Kidney (tissue), 22 donors: ENCODE data around the gene GPRASP1. TPM values are rescaled to one million over a fixed set of nuclear protein-coding genes. Genes with fewer than 3 reads are reported as not detected.
A peak's percentile ranks its signal among the peaks of the same experiment; 100 is the strongest.

Experiments
- DNase-seq, 5 donors: peaks; one replicate each; pipeline ENCODE4 v3.0.0-alpha.2; 2013 to 2020
- FAIRE-seq: peaks from 2 replicates; lab custom pipeline; 2012; peaks lifted over from hg19 to GRCh38; lab: Jason Lieb, UNC
- H3K27ac ChIP-seq, 2 donors: one replicate each; pipeline ENCODE4 v1.7.0; 2013; ENCODE audit warnings: low read depth in 2 of 2, low read length in 2 of 2, inconsistent platforms in 1 of 2
- H3K27me3 ChIP-seq: one replicate; pipeline ENCODE4 v1.7.1; 2013; ENCODE audit warnings: low read length, inconsistent platforms; ENCODE audit not compliant: control insufficient read depth, insufficient read depth
- H3K36me3 ChIP-seq, 3 donors: one replicate each; pipeline versions ENCODE4 v1.7.0 to v1.7.1; 2013; ENCODE audit warnings: low read length in 3 of 3, control low read depth in 1 of 3, inconsistent platforms in 1 of 3; ENCODE audit not compliant: insufficient read depth in 3 of 3, control insufficient read depth in 2 of 3
- H3K4me1 ChIP-seq, 3 donors: one replicate each; pipeline versions ENCODE4 v1.7.0 to v1.7.1; 2013; ENCODE audit warnings: low read length in 3 of 3, inconsistent platforms in 1 of 3, low read depth in 1 of 3; ENCODE audit not compliant: control insufficient read depth in 2 of 3, insufficient read depth in 2 of 3
- H3K4me3 ChIP-seq, 3 donors: one replicate each; pipeline versions ENCODE4 v1.7.0 to v1.8.1; 2013; ENCODE audit warnings: low read length in 3 of 3, control low read depth in 1 of 3, inconsistent platforms in 1 of 3
- H3K9ac ChIP-seq, 3 donors: one replicate each; pipeline versions ENCODE4 v1.7.0 to v1.7.1; 2013; ENCODE audit warnings: low read length in 3 of 3, control low read depth in 1 of 3, inconsistent platforms in 1 of 3
- H3K9me3 ChIP-seq, 3 donors: one replicate each; pipeline versions ENCODE4 v1.7.0 to v1.7.1; 2013; ENCODE audit warnings: low read length in 3 of 3, control low read depth in 1 of 3, inconsistent platforms in 1 of 3; ENCODE audit not compliant: control insufficient read depth in 2 of 3, insufficient read depth in 1 of 3
- intact Hi-C: fragments of 100-400 bp; cut with DNase I; formaldehyde crosslinking; loops from one replicate; pipeline ENCODE4 v1.11.1; 2022
- long read RNA-seq, 10 donors: library from polyadenylated mRNA in 1 of 10; unstranded in 1 of 10; transcript quantifications; one replicate each; pipeline ENCODE4 v2.0.0 and lab custom pipeline, GENCODE V29; 2021 to 2026
- polyA plus RNA-seq: library from polyadenylated mRNA; stranded (reverse); fragments of 350-450 nt; fragmentation: Illumina TruSeq; extraction: RNeasy Lipid Tissue Mini Kit (QIAGEN cat#74804); gene quantifications from one replicate; pipeline ENCODE4 v1.2.3, GENCODE V29; 2014; ENCODE audit warnings: low read depth, low replicate concordance; ENCODE audit not compliant: insufficient read depth
- total RNA-seq: library from RNA; stranded (reverse); fragmentation: NEBNext Ultra II Directional; extraction: Animal tissue kit (Norgen Biotek cat#: 25700); gene quantifications from one replicate; pipeline ENCODE4 v1.2.1, GENCODE V29; 2021
- TF ChIP-seq, protein P1 (sequence below): IDR thresholded peaks from 3 replicates; pipeline ENCODE4 v1.5.1; 2012; ENCODE audit warnings: mild to moderate bottlenecking, moderate library complexity, borderline replicate concordance; ENCODE audit not compliant: insufficient read depth; ENCODE audit errors: extremely low read depth
- donor health status: control.
- donor health status: control.
- donor health status: control.
- donor health status: control.
- donor health status: control.
- donor health status: DM: yes; HTN: yes; CAD: no.
- donor health status: Normal renal cell carcinoma (clear cell type).

Gene GPRASP1, protein sequence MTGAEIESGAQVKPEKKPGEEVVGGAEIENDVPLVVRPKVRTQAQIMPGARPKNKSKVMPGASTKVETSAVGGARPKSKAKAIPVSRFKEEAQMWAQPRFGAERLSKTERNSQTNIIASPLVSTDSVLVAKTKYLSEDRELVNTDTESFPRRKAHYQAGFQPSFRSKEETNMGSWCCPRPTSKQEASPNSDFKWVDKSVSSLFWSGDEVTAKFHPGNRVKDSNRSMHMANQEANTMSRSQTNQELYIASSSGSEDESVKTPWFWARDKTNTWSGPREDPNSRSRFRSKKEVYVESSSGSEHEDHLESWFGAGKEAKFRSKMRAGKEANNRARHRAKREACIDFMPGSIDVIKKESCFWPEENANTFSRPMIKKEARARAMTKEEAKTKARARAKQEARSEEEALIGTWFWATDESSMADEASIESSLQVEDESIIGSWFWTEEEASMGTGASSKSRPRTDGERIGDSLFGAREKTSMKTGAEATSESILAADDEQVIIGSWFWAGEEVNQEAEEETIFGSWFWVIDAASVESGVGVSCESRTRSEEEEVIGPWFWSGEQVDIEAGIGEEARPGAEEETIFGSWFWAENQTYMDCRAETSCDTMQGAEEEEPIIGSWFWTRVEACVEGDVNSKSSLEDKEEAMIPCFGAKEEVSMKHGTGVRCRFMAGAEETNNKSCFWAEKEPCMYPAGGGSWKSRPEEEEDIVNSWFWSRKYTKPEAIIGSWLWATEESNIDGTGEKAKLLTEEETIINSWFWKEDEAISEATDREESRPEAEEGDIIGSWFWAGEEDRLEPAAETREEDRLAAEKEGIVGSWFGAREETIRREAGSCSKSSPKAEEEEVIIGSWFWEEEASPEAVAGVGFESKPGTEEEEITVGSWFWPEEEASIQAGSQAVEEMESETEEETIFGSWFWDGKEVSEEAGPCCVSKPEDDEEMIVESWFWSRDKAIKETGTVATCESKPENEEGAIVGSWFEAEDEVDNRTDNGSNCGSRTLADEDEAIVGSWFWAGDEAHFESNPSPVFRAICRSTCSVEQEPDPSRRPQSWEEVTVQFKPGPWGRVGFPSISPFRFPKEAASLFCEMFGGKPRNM (N-terminal part only)
- total RNA-seq (8.1 TPM), polyA plus RNA-seq (4.8 TPM)
- long read RNA-seq, donor 1, full-length matches to known transcripts = 2 of 2 reads
- long read RNA-seq, donor 1, partial matches to known transcripts = 0 of 2 reads
- long read RNA-seq, donor 1, other reads (novel, unspliced or antisense) = 0 of 2 reads
- long read RNA-seq, donor 2 = 0 reads
- long read RNA-seq, donor 3, full-length matches to known transcripts = 1 of 1 reads
- long read RNA-seq, donor 3, partial matches to known transcripts = 0 of 1 reads
- long read RNA-seq, donor 3, other reads (novel, unspliced or antisense) = 0 of 1 reads
- long read RNA-seq, donor 4, full-length matches to known transcripts = 1 of 1 reads
- long read RNA-seq, donor 4, partial matches to known transcripts = 0 of 1 reads
- long read RNA-seq, donor 4, other reads (novel, unspliced or antisense) = 0 of 1 reads
- long read RNA-seq, donor 5 = 0 reads
- long read RNA-seq, donor 6 = 0 reads
- long read RNA-seq, donor 7, full-length matches to known transcripts = 4 of 9 reads
- long read RNA-seq, donor 7, partial matches to known transcripts = 3 of 9 reads
- long read RNA-seq, donor 7, other reads (novel, unspliced or antisense) = 2 of 9 reads
- long read RNA-seq, donor 8 = 0 reads
- long read RNA-seq, donor 9 = 0 reads
- long read RNA-seq, donor 10, full-length matches to known transcripts = 2 of 2 reads
- long read RNA-seq, donor 10, partial matches to known transcripts = 0 of 2 reads
- long read RNA-seq, donor 10, other reads (novel, unspliced or antisense) = 0 of 2 reads

DNA sequence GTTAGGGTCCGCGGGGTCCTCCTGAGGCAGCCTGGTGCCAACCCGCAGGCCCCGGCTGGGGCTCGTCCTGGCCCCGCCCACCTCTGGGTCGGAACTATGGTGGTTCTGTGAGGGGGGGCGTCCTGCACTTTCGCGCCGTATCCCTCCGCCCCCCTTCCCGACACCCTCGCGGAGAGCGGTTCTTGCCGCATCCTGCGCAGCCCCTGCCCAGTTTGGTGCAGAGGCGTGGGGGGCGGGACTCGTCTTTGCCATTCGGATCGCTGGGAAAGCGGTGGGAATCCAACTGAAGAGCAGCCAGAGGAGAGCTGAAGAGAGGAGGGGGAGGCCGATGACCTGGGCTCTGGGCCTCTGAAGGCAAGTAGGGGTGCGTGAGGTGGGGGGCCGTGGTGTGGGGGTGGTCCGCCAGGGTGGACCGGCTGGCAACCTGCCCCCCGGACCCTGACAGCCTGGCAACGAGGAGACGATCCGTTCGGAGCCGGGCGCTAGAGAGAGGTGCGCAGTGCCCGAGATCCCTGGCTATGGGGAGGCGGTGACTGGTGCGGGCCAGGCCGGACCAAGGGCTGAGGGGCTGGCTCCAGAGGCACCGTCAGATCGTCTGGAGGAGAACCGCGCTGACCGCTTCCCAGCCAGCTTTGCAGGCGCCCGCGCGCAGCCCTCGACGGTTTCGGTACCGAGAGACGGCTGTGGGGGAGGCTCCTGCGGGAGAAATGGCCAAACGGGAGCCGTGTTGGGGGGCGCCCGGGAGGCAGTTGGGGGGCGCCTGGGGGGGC is at the start of gene GPRASP1:
TSS of gene GPRASP1 (plus strand) at position 242 of the 770 bp plus-strand sequence. CDS start 2,431 bp downstream, outside the sequence.
- no peak for FAIRE-seq
- Histone ChIP-seq H3K27ac (peak within 1 kb of the TSS; percentile 53 to 57), H3K9me3 (no peaks in the 10 kb centered on the region), H3K27me3 (no peaks in the 10 kb centered on the region), H3K9ac (peak within 1 kb of the TSS in 2 of 3 donors; percentile 42 to 80), H3K4me3 (peak within 1 kb of the TSS; percentile 47 to 79 (median 71)), H3K4me1 (no peaks in the 10 kb centered on the region), H3K36me3 (peaks cover 0 to 3% (median 0%) of the 10 kb centered on the region in 3 donors)
- intact Hi-C loops = no loop called here
- DNase-seq = peak; percentile 70 to 85 (median 82)
- TF ChIP-seq, protein P1, sequence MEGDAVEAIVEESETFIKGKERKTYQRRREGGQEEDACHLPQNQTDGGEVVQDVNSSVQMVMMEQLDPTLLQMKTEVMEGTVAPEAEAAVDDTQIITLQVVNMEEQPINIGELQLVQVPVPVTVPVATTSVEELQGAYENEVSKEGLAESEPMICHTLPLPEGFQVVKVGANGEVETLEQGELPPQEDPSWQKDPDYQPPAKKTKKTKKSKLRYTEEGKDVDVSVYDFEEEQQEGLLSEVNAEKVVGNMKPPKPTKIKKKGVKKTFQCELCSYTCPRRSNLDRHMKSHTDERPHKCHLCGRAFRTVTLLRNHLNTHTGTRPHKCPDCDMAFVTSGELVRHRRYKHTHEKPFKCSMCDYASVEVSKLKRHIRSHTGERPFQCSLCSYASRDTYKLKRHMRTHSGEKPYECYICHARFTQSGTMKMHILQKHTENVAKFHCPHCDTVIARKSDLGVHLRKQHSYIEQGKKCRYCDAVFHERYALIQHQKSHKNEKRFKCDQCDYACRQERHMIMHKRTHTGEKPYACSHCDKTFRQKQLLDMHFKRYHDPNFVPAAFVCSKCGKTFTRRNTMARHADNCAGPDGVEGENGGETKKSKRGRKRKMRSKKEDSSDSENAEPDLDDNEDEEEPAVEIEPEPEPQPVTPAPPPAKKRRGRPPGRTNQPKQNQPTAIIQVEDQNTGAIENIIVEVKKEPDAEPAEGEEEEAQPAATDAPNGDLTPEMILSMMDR = no peak

DNA sequence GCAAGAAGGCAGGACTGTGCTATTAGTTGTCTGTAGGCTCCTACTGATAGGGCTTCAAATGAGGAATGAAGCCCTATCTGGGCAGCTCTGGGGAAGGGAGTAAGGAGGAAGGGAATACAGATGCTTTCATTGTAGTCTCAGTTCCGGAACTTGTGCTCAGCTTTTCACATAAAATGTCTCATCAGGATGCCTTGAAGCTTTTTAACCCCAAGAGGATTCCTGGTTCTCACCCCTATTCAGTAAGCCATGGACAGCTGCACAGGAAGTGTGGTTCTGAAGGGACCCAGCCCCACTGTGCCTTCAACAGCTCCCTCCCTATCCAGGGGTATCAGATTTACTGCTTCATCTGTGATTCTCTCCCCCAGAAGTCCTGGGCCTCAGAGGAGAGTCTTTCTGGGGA is 47.0 kb upstream of the GPRASP1 start:
- intact Hi-C loops = no loop called here
- FAIRE-seq (no peak), DNase-seq (no peak)
- H3K9ac ChIP-seq = no peak overlapping the region
- H3K27ac ChIP-seq = no peak overlapping the region
- H3K27me3 ChIP-seq = no peaks in the 10 kb centered on the region
- peaks cover 0 to 3% (median 0%) of the 10 kb centered on the region in 3 donors for H3K36me3 ChIP-seq
- no peaks in the 10 kb centered on the region for H3K9me3 ChIP-seq
- TF ChIP-seq, protein P1 = no peak
- H3K4me3 ChIP-seq = no peak overlapping the region
- H3K4me1 ChIP-seq = no peaks in the 10 kb centered on the region
